Endothelial cell of umbilical vein (primary cell): ENCODE results near the gene TCHHL1. TPM values are rescaled to one million over a fixed set of nuclear protein-coding genes. Genes with fewer than 3 reads are reported as not detected.

Source experiments
- BruUV-seq: library from RNA; stranded (reverse); fragments of 400-500 nt; replicated peaks from 2 replicates; lab custom pipeline; 2021; lab: Mats Ljungman, UMichigan
- CTCF ChIA-PET: fragments of 300-600, 350-600 bp; sonication (Branson Sonifier 250); formaldehyde crosslinking; loops from one replicate; lab custom pipeline; 2021; ENCODE audit warnings: antibody characterized with exemption, inconsistent platforms; lab: Charles Lee
- POLR2A ChIA-PET: fragments of 300-600, 350-600 bp; sonication (Branson Sonifier 250); formaldehyde crosslinking; loops from one replicate; lab custom pipeline; 2021; ENCODE audit warnings: antibody characterized with exemption, inconsistent platforms; lab: Charles Lee
- DNase-seq: peaks from one replicate; pipeline ENCODE4 v3.0.0-alpha.2; 2011; ENCODE audit warnings: low read depth, low spot score
- FAIRE-seq: peaks from 2 replicates; lab custom pipeline; 2011; peaks lifted over from hg19 to GRCh38; lab: Jason Lieb, UNC
- H2AFZ ChIP-seq: 2 replicates; pipeline ENCODE4 v1.6.0; 2012; ENCODE audit warnings: low read depth, low read length, control low read depth, inconsistent platforms
- H3K27ac ChIP-seq: 2 replicates; pipeline ENCODE4 v1.5.1; 2011; ENCODE audit warnings: low read depth, mild to moderate bottlenecking, control low read depth, low read length, moderate library complexity; ENCODE audit not compliant: insufficient read depth
- H3K27me3 ChIP-seq, 2 experiments: 2 replicates each; pipeline versions ENCODE4 v1.6.0 to v1.6.1; 2011; ENCODE audit warnings: low read length in 2 of 2, mixed read lengths in 1 of 2; ENCODE audit not compliant: control insufficient read depth in 2 of 2, insufficient read depth in 2 of 2
- H3K36me3 ChIP-seq, 2 experiments: 2 replicates in 1 of 2; 3 replicates in 1 of 2; pipeline ENCODE4 v1.5.1; 2011; ENCODE audit warnings: low read length in 2 of 2, mild to moderate bottlenecking in 1 of 2, moderate library complexity in 1 of 2; ENCODE audit not compliant: control insufficient read depth in 2 of 2, insufficient read depth in 2 of 2; ENCODE audit errors: extremely low read depth in 1 of 2
- H3K4me1 ChIP-seq: 3 replicates; pipeline ENCODE4 v1.5.1; 2011; ENCODE audit warnings: mild to moderate bottlenecking, low read length; ENCODE audit not compliant: control insufficient read depth, insufficient read depth; ENCODE audit errors: extremely low read depth
- H3K4me2 ChIP-seq: 2 replicates; pipeline ENCODE4 v1.6.1; 2011; ENCODE audit warnings: low read length, control low read depth, mixed read lengths; ENCODE audit not compliant: insufficient read depth
- H3K4me3 ChIP-seq, 3 experiments: fragments of 200-600 bp in 1 of 3; sonication (generic), shearing (Covaris generic) in 1 of 3; replicated peaks in 1 of 3; 2 replicates each; pipeline ENCODE4 v1.5.1; 2011 to 2016; ENCODE audit warnings: control low read depth in 3 of 3, low read length in 3 of 3, mild to moderate bottlenecking in 2 of 3, inconsistent platforms in 1 of 3, low read depth in 1 of 3, moderate library complexity in 1 of 3; ENCODE audit not compliant: insufficient read depth in 1 of 3
- H3K79me2 ChIP-seq: 2 replicates; pipeline ENCODE4 v1.6.0; 2012; ENCODE audit warnings: low read length, inconsistent platforms; ENCODE audit not compliant: control insufficient read depth, insufficient read depth
- H3K9ac ChIP-seq: replicated peaks from 2 replicates; pipeline ENCODE3; 2011; ENCODE audit warnings: low read length, control low read depth; ENCODE audit not compliant: insufficient read depth; ENCODE audit errors: extremely low read depth
- H3K9me1 ChIP-seq: replicated peaks from 3 replicates; pipeline ENCODE4 v1.6.0; 2011; ENCODE audit warnings: mild to moderate bottlenecking, low read length; ENCODE audit not compliant: control insufficient read depth, insufficient read depth; ENCODE audit errors: extremely low read depth
- H3K9me3 ChIP-seq: replicated peaks from 2 replicates; pipeline ENCODE4 v1.5.1; 2012; ENCODE audit warnings: low read length, inconsistent platforms; ENCODE audit not compliant: control insufficient read depth, insufficient read depth
- H4K20me1 ChIP-seq: replicated peaks from 2 replicates; pipeline ENCODE3; 2011; ENCODE audit warnings: mild to moderate bottlenecking, low read length; ENCODE audit not compliant: control insufficient read depth, insufficient read depth; ENCODE audit errors: extremely low read depth
- EZH2 ChIP-seq: IDR thresholded peaks from 2 replicates; pipeline ENCODE4 v1.6.1; 2012; ENCODE audit warnings: borderline replicate concordance, low read depth, mild to moderate bottlenecking, moderate library complexity, low read length, inconsistent platforms; ENCODE audit not compliant: severe bottlenecking
- FOS ChIP-seq: IDR thresholded peaks from 2 replicates; pipeline ENCODE4 v1.6.1; 2011; ENCODE audit warnings: mild to moderate bottlenecking, low read length, moderate library complexity, borderline replicate concordance; ENCODE audit not compliant: insufficient read depth
- GATA2 ChIP-seq: IDR thresholded peaks from 2 replicates; pipeline ENCODE4 v1.7.0; 2011; ENCODE audit warnings: low read depth, mild to moderate bottlenecking, moderate library complexity, mixed read lengths, low read length; ENCODE audit not compliant: insufficient read length, insufficient read depth
- JUN ChIP-seq: IDR thresholded peaks from 2 replicates; pipeline ENCODE4 v1.6.1; 2011; ENCODE audit warnings: borderline replicate concordance, low read depth; ENCODE audit not compliant: insufficient read length, insufficient read depth
- MYC ChIP-seq: IDR thresholded peaks from one replicate; pipeline ENCODE4 v1.6.1; 2011; ENCODE audit warnings: mild to moderate bottlenecking, low read depth, low read length
- POLR2A ChIP-seq: IDR thresholded peaks from 2 replicates; pipeline ENCODE4 v1.6.1; 2012; ENCODE audit warnings: low read depth, mild to moderate bottlenecking, control low read depth, low read length
- POLR2AphosphoS5 ChIP-seq: IDR thresholded peaks from 2 replicates; pipeline ENCODE4 v1.6.1; 2012; ENCODE audit warnings: low read depth, mild to moderate bottlenecking, control low read depth, low read length, moderate library complexity; ENCODE audit not compliant: insufficient read depth
- dilution Hi-C: fragments of 300-500 bp; cut with MboI; formaldehyde crosslinking; loops from one replicate; pipeline ENCODE4 v1.15.0; 2019; ENCODE audit warnings: low sequenced_read_pairs; ENCODE audit not compliant: extremely low pct_ligation_motif_present
- intact Hi-C: fragments of 100-400 bp; cut with micrococcal nuclease; formaldehyde crosslinking; loops from one replicate; pipeline ENCODE4 v1.10.0; 2022
- polyA plus RNA-seq, 4 experiments: library from polyadenylated mRNA; depleted of rRNA in 3 of 4; stranded (reverse) in 3 of 4; unstranded in 1 of 4; fragments of >200 nt; gene quantifications; 2 replicates each; pipeline versions ENCODE4 v1.2.1 to v1.2.3, GENCODE V29; 2011 to 2012; ENCODE audit warnings: missing spikeins in 1 of 4
- total RNA-seq: library from RNA; stranded (reverse); gene quantifications from 2 replicates; pipeline ENCODE4 v1.2.3, GENCODE V29; 2021
- TF ChIP-seq, protein P1 (sequence below): IDR thresholded peaks from 2 replicates; pipeline ENCODE4 v1.6.1; 2011; ENCODE audit not compliant: insufficient read depth, insufficient read length
- TF ChIP-seq, protein P2 (sequence below), 2 donors: IDR thresholded peaks; 1 replicate in 1 of 2; 2 replicates in 1 of 2; pipeline ENCODE4 v1.5.1; 2011; ENCODE audit warnings: low read length in 2 of 2, mild to moderate bottlenecking in 2 of 2, moderate library complexity in 2 of 2, control low read depth in 1 of 2, inconsistent platforms in 1 of 2, low read depth in 1 of 2; ENCODE audit not compliant: insufficient read depth in 1 of 2; ENCODE audit errors: extremely low read depth in 1 of 2

TCHHL1 gene
- total and polyA plus RNA-seq, 2 donors (not counting 3 experiments of a cell fraction or from before 2014, with no cell fraction given): not detected

DNA sequence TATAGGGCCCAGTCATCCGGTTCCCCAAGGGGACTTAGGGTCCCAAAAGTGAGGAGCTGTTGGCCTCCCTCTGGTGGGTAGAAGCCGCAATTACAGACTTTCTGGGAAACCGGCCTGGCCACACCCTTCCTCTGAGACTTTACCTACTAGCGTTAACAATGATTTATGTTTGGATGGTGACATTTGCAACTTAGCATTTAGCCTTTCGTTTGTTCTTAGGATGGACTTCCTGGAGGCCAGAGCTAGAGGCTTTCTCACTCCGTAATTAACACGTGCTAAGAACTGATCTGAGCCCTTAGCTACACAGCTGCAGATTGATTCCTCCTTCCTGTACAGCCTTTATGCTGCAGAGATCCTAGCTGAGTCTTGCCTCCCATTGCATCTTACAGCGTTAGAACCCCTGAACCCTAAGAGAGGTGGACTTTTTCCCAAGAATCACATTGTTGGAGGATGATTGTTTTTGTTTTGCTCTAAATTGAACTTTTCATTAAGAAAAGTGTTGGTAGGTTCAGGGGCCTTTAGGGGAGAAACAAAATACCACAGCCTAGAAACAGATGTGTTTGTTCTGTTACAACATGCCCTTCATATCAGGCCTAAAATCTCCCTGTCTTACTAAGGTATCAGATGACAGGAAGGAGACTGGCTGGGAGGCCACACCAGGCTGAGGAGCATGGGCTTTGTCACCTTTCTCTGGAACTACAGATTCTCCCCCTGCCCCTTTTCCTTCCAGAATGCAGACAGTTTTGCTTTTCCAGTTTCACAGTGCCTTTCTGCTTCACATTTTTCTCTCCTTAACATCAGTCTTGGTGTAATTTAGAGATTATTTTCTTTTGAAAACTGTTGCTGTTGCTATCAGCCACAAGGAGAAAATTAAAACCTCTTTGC is 54.0 kb downstream of the TCHHL1 start:
- Histone ChIP-seq H4K20me1 (no peaks in the 10 kb centered on the region), H3K4me1 (peaks cover 21% of the 10 kb centered on the region), H2AFZ (peak overlapping the region; percentile 5), H3K27ac (peak overlapping the region; percentile 81), H3K4me3 (peak overlapping the region; percentile 55 to 99 (median 98)), H3K36me3 (peaks cover 10 to 13% of the 10 kb centered on the region in 2 experiments), H3K9me1 (no peaks in the 10 kb centered on the region), H3K4me2 (peak overlapping the region; percentile 92), H3K27me3 (peaks cover 7 to 10% of the 10 kb centered on the region in 2 experiments), H3K9me3 (no peaks in the 10 kb centered on the region), H3K9ac (peak overlapping the region; percentile 97), H3K79me2 (peaks cover 34% of the 10 kb centered on the region)
- dilution Hi-C loops (no loop called here), intact Hi-C loops (loop anchor here (1.0 to 5.0 kb wide), 2 partner anchors 101 to 1957 kb away; partner anchors contain the start of gene RPS27)
- CTCF ChIA-PET: interaction anchor here (0.6 to 2.1 kb wide), 25 partner anchors 10 to 423 kb away, joined by 3 to 13 read pairs (median 6); partner anchors contain the start of gene S100A10
- BruUV-seq: no TSS peak
- peak; percentile 60 for DNase-seq
- POLR2A ChIA-PET: no interaction called here
- TF ChIP-seq GATA2 (peak; percentile 89), POLR2A (peak; percentile 25), EZH2 (no peak), FOS (no peak), JUN (no peak), MYC (no peak), POLR2AphosphoS5 (peak; percentile 37)
- TF ChIP-seq, protein P1, sequence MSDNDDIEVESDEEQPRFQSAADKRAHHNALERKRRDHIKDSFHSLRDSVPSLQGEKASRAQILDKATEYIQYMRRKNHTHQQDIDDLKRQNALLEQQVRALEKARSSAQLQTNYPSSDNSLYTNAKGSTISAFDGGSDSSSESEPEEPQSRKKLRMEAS: no peak
- TF ChIP-seq, protein P2, sequence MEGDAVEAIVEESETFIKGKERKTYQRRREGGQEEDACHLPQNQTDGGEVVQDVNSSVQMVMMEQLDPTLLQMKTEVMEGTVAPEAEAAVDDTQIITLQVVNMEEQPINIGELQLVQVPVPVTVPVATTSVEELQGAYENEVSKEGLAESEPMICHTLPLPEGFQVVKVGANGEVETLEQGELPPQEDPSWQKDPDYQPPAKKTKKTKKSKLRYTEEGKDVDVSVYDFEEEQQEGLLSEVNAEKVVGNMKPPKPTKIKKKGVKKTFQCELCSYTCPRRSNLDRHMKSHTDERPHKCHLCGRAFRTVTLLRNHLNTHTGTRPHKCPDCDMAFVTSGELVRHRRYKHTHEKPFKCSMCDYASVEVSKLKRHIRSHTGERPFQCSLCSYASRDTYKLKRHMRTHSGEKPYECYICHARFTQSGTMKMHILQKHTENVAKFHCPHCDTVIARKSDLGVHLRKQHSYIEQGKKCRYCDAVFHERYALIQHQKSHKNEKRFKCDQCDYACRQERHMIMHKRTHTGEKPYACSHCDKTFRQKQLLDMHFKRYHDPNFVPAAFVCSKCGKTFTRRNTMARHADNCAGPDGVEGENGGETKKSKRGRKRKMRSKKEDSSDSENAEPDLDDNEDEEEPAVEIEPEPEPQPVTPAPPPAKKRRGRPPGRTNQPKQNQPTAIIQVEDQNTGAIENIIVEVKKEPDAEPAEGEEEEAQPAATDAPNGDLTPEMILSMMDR (IDR thresholded peaks at IDR 0.05; ENCODE audit: extremely low read depth in 1 of 2, insufficient read depth in 1 of 2, low read depth in 1 of 2, low read length in 2 of 2): peak; percentile 66 to 74
- FAIRE-seq: peak; percentile 87
